ENCODE data around the gene PTPRB. TPM values are rescaled to one million over a fixed set of nuclear protein-coding genes. Genes with fewer than 3 reads are reported as not detected.

Gene PTPRB
- total RNA-seq, 6 experiments from 2014 or later, result 2.6 to 4.3 (median 3.1) TPM

GRCh38 chr12:70550180-70550577, 87.0 kb downstream of the PTPRB start:
- Mint-ChIP-seq H3K4me3 (no peak overlapping the region), H3K36me3 (ENCODE audit: low read depth) (peaks cover 5% of the 10 kb centered on the region; the same call in 1 of the 2 replicates), H3K9me3 (no peaks in the 10 kb centered on the region), H3K27ac (no peak overlapping the region), H3K4me1 (ENCODE audit: low read depth) (peaks cover 12% of the 10 kb centered on the region), H3K27me3 (ENCODE audit: insufficient read depth) (peaks cover 2% of the 10 kb centered on the region; the same call in 1 of the 2 replicates)
- no peak for DNase-seq
- TF ChIP-seq CTCF (IDR thresholded peaks at IDR 0.05), result no peak

GRCh38 chr12:70549340-70550179, 87.7 kb downstream of the PTPRB start:
- no peak overlapping the region for H3K4me3 Mint-ChIP-seq
- no peak overlapping the region for H3K27ac Mint-ChIP-seq
- H3K36me3 Mint-ChIP-seq (ENCODE audit: low read depth), result peaks cover 5% of the 10 kb centered on the region; the same call in 1 of the 2 replicates
- TF ChIP-seq CTCF (IDR thresholded peaks at IDR 0.05), result no peak
- H3K9me3 Mint-ChIP-seq, result no peaks in the 10 kb centered on the region
- peaks cover 2% of the 10 kb centered on the region; the same call in 1 of the 2 replicates for H3K27me3 Mint-ChIP-seq (ENCODE audit: insufficient read depth)
- H3K4me1 Mint-ChIP-seq (ENCODE audit: low read depth), result peaks cover 15% of the 10 kb centered on the region
- no peak for DNase-seq

- no peak for TF ChIP-seq CTCF (IDR thresholded peaks at IDR 0.05)
- Mint-ChIP-seq H3K9me3 (no peaks in the 10 kb centered on the region), H3K4me3 (peak overlapping the region; percentile 27), H3K27me3 (ENCODE audit: insufficient read depth) (peaks cover 2% of the 10 kb centered on the region; the same call in 1 of the 2 replicates), H3K4me1 (ENCODE audit: low read depth) (peaks cover 36% of the 10 kb centered on the region), H3K36me3 (ENCODE audit: low read depth) (peaks cover 5% of the 10 kb centered on the region; the same call in 1 of the 2 replicates), H3K27ac (peak overlapping the region; percentile 73)
- DNase-seq, result peak; percentile 94
Observed at GRCh38 chr12:70543444-70543843, 93.8 kb downstream of the PTPRB start.

- DNase-seq, result no peak
- TF ChIP-seq CTCF (IDR thresholded peaks at IDR 0.05), result no peak
- peaks cover 30% of the 10 kb centered on the region for H3K4me1 Mint-ChIP-seq (ENCODE audit: low read depth)
- no peaks in the 10 kb centered on the region for H3K9me3 Mint-ChIP-seq
- H3K36me3 Mint-ChIP-seq (ENCODE audit: low read depth), result peaks cover 7% of the 10 kb centered on the region; the same call in 1 of the 2 replicates
- H3K4me3 Mint-ChIP-seq, result no peak overlapping the region
- H3K27me3 Mint-ChIP-seq (ENCODE audit: insufficient read depth), result peaks cover 2% of the 10 kb centered on the region; the same call in 1 of the 2 replicates
- H3K27ac Mint-ChIP-seq, result no peak overlapping the region
Observed at GRCh38 chr12:70540996-70541395, 96.2 kb downstream of the PTPRB start.

- Mint-ChIP-seq H3K4me3 (no peak overlapping the region), H3K4me1 (ENCODE audit: low read depth) (peaks cover 9% of the 10 kb centered on the region), H3K9me3 (no peaks in the 10 kb centered on the region), H3K36me3 (ENCODE audit: low read depth) (peaks cover 16% of the 10 kb centered on the region), H3K27me3 (ENCODE audit: insufficient read depth) (no peaks in the 10 kb centered on the region), H3K27ac (no peak overlapping the region)
- DNase-seq, result no peak
- TF ChIP-seq CTCF (IDR thresholded peaks at IDR 0.05), result no peak
Observed at GRCh38 chr12:70536650-70537049, 100.6 kb downstream of the PTPRB start.
